WERI-Rb-1 (cell line): ENCODE results near the gene ROPN1.
"Not testable (repeated sequence)": the region's sequence is repeated elsewhere in the genome, so short reads cannot be mapped to it uniquely, and the experiment has no call there.

ENCODE experiments used
- DNase-seq: peaks from one replicate; pipeline ENCODE4 v3.0.0-alpha.2; 2020
- H3K27ac ChIP-seq: fragments of 250-450 bp; sonication (Bioruptor Pico); 2 replicates; pipeline ENCODE4 v1.5.1; 2020; ENCODE audit warnings: mild to moderate bottlenecking, moderate library complexity
- H3K27me3 ChIP-seq: fragments of 250-450 bp; sonication (Bioruptor Pico); 2 replicates; pipeline ENCODE4 v1.5.1; 2021; ENCODE audit warnings: mild to moderate bottlenecking, low read depth, moderate library complexity; ENCODE audit not compliant: insufficient read depth, severe bottlenecking
- H3K36me3 ChIP-seq: fragments of 250-450 bp; sonication (Bioruptor Pico); 2 replicates; pipeline ENCODE4 v1.5.1; 2020; ENCODE audit warnings: mild to moderate bottlenecking, moderate library complexity
- H3K4me3 ChIP-seq: 2 replicates; pipeline ENCODE4 v1.5.1; 2011; ENCODE audit warnings: low read depth, mild to moderate bottlenecking, control low read depth, low read length
- H3K9me3 ChIP-seq: fragments of 250-450 bp; sonication (Bioruptor Pico); 2 replicates; pipeline ENCODE4 v1.5.1; 2021; ENCODE audit warnings: mild to moderate bottlenecking, moderate library complexity; ENCODE audit not compliant: severe bottlenecking
- TF ChIP-seq, protein P1 (sequence below): IDR thresholded peaks from 2 replicates; pipeline ENCODE4 v1.5.1; 2011; ENCODE audit warnings: low read depth, mild to moderate bottlenecking, control low read depth, inconsistent platforms, low read length

The ROPN1 gene

DNA sequence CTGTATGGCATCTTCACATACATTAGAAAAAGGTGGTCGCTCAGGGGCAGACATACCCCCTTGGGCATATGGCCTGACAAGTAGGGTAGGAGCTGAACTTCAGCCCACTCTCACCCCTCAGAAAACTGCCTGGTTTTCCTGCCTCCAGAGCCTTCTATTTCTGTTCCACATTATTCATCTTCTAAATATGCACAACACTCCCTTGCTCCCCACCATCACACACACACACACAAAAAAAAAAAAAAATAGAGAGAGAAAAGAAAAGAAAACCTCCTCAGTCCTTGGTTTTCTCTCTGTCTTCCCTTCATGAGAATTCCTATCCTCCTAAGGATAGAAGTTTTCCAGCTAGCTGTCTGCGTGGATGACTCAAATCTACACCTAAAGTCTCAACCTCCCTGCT lies 5.6 kb upstream of the ROPN1 start:
- Histone ChIP-seq H3K4me3 (no peak overlapping the region), H3K9me3 (peaks cover 5% of the 10 kb centered on the region), H3K27me3 (no peaks in the 10 kb centered on the region), H3K27ac (no peak overlapping the region), H3K36me3 (no peaks in the 10 kb centered on the region)
- DNase-seq = no peak
- TF ChIP-seq, protein P1, sequence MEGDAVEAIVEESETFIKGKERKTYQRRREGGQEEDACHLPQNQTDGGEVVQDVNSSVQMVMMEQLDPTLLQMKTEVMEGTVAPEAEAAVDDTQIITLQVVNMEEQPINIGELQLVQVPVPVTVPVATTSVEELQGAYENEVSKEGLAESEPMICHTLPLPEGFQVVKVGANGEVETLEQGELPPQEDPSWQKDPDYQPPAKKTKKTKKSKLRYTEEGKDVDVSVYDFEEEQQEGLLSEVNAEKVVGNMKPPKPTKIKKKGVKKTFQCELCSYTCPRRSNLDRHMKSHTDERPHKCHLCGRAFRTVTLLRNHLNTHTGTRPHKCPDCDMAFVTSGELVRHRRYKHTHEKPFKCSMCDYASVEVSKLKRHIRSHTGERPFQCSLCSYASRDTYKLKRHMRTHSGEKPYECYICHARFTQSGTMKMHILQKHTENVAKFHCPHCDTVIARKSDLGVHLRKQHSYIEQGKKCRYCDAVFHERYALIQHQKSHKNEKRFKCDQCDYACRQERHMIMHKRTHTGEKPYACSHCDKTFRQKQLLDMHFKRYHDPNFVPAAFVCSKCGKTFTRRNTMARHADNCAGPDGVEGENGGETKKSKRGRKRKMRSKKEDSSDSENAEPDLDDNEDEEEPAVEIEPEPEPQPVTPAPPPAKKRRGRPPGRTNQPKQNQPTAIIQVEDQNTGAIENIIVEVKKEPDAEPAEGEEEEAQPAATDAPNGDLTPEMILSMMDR = no peak

DNA sequence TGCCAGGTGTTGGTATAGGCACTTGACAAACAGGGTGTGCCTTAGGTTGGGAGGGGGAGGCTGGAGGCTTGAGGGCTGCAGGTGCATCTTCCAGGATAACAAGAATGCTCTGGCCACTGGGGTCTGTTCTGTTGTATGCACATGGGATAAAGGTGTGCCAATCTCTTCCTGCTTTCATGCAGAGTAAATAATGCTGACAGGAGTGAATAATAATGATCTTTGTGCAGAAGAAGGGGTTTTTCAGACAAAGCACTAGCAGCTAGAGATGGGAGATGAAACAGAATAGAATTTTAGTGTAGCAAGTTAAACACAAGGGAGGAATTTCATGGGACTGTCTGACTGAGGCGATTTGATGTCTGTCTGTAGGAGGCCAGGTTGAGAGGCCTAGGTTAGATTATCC lies 1.9 kb upstream of the ROPN1 start:
- Histone ChIP-seq H3K4me3 (no peak overlapping the region), H3K27me3 (no peaks in the 10 kb centered on the region), H3K27ac (no peak overlapping the region), H3K9me3 (peaks cover 5% of the 10 kb centered on the region), H3K36me3 (no peaks in the 10 kb centered on the region)
- DNase-seq = no peak
- TF ChIP-seq, protein P1 = no peak

DNA sequence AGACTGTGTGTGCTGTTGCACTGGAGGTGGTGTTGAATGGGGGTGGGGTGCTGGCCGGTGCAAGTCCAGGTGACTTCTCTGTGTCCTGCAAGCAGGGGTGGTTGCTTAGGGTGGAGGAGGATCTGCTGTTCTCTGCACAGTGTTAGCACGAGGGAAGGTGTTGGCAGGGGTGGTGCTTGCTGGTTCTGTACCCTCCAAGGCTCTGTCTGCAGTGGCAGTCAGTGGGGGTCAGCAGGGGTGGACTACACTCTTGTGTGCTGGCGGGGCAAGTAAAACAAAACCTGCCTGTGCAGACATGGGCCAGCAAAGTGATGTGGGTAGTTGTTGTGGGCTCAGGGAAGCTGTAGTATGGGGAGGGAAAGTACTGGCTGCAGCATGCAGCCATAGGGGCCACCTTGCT lies 5.5 kb downstream of the ROPN1 start:
- no peak for DNase-seq
- TF ChIP-seq, protein P1 = no peak
- no peak overlapping the region for H3K4me3 ChIP-seq
- H3K9me3 ChIP-seq = no peaks in the 10 kb centered on the region
- no peak overlapping the region for H3K27ac ChIP-seq
- no peaks in the 10 kb centered on the region for H3K27me3 ChIP-seq
- no peaks in the 10 kb centered on the region for H3K36me3 ChIP-seq

DNA sequence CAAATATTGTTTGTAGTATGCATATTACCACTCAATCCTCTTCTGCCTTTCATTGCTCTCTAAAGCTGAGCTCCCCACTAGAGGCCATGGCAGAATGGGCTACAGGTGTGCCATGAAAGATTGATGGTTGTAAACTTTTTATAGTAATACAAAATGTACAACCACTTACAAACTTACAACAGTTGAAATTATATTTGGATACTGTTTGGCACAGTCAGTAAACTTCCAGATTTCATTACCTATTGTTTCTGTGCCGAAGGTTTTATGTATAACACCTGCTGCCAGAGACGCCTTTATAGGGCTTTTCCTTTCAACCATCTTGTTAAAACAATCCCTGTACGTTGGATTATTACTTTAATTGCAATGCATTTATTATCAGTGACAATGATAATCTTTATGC lies 7.0 kb downstream of the ROPN1 start:
- TF ChIP-seq, protein P1 = no peak
- H3K27ac ChIP-seq = no peak overlapping the region
- H3K9me3 ChIP-seq = no peaks in the 10 kb centered on the region
- no peak overlapping the region for H3K4me3 ChIP-seq
- DNase-seq = no peak
- no peaks in the 10 kb centered on the region for H3K27me3 ChIP-seq
- H3K36me3 ChIP-seq = no peaks in the 10 kb centered on the region

DNA sequence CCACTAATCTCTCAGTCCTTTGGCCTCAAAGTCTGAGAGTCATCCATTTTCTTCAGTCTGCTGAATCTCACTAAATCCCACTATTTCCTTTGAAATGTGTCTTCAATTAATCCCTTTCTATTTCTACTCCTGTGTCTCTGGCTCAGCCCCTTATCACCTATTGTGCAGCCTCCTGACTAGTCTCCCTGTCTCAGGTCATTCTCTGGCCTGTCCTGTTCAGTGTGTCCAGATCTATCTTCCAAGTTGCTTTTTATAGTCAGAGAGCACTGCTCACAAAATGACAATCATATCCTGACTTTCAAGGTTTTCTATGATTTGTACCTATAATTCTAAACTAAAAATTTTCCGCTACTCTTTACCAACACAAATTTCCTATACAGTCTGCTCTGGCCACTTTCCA lies 7.6 kb downstream of the ROPN1 start:
- Histone ChIP-seq H3K4me3 (no peak overlapping the region), H3K9me3 (no peaks in the 10 kb centered on the region), H3K27me3 (no peaks in the 10 kb centered on the region), H3K27ac (no peak overlapping the region), H3K36me3 (no peaks in the 10 kb centered on the region)
- no peak for DNase-seq
- TF ChIP-seq, protein P1 = no peak

DNA sequence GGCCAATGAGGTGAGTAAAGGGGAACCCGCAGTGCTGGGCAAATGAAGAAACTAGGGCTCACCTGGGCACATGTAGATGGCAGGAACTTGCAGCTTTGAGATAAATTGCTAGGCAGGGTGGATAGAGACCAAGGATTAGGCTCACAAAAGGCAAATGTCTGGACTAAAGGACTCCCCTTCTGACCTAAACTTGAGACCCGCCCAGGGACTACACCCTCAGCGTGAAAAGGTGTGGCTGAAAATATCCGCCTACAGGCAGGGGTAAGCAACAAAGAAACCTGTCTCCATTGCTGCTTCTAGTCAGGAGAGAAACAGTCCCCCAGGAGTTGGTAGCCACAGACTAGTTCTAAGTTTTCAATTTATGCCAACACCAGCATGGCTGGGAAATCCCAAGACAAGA lies 10.6 kb downstream of the ROPN1 start:
- not testable (repeated sequence) for DNase-seq, H3K27ac ChIP-seq, H3K27me3 ChIP-seq, H3K9me3 ChIP-seq, H3K36me3 ChIP-seq, H3K4me3 ChIP-seq
